ENCODE results near the gene GZMM. TPM values are rescaled to one million over a fixed set of nuclear protein-coding genes. Genes with fewer than 3 reads are reported as not detected.

Gene GZMM
- total RNA-seq, 1 donor from 2014 or later = not detected

DNA sequence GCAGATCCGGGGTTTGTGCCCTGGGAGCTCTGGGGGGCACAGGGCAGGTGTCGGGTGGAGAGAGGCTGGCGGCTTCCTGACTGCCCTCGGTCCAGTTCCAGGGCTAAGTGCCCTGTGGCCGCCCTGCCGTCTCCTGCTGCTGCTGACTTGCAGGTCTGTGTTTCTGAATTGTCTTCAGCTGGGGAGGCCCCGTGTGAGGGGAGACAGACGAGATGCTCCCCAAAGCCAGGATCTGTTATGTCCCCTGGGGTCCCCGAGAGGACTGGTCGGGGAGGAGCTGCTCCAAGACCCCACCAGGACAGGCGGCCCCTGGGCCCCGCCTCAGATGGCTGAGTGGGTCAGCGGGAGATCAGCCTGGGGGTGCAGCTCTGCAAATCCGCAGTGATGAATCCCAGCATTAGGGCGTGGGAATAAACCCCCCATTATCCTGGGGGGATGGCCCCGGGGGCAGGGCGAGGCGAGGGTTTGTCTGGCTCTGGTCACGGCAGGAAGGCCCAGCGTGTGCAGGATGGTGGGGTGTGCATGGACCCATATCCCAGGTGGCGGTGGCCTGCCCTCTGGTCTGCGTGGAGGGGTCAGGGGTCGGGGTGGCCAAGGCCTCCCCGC, 50.5 kb downstream of the GZMM start:
- H3K27ac Mint-ChIP-seq (ENCODE audit: unreplicated experiment) = no peak overlapping the region
- TF ChIP-seq, protein P1, sequence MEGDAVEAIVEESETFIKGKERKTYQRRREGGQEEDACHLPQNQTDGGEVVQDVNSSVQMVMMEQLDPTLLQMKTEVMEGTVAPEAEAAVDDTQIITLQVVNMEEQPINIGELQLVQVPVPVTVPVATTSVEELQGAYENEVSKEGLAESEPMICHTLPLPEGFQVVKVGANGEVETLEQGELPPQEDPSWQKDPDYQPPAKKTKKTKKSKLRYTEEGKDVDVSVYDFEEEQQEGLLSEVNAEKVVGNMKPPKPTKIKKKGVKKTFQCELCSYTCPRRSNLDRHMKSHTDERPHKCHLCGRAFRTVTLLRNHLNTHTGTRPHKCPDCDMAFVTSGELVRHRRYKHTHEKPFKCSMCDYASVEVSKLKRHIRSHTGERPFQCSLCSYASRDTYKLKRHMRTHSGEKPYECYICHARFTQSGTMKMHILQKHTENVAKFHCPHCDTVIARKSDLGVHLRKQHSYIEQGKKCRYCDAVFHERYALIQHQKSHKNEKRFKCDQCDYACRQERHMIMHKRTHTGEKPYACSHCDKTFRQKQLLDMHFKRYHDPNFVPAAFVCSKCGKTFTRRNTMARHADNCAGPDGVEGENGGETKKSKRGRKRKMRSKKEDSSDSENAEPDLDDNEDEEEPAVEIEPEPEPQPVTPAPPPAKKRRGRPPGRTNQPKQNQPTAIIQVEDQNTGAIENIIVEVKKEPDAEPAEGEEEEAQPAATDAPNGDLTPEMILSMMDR (IDR thresholded peaks at IDR 0.05; ENCODE audit: unreplicated experiment) = no peak
- no peaks in the 10 kb centered on the region for H3K4me1 Mint-ChIP-seq (ENCODE audit: unreplicated experiment)
- no peaks in the 10 kb centered on the region for H3K36me3 Mint-ChIP-seq (ENCODE audit: low read depth, unreplicated experiment)
- no peak for DNase-seq (ENCODE audit: low spot score)
- H3K4me3 Mint-ChIP-seq (ENCODE audit: unreplicated experiment) = no peak overlapping the region
- peaks cover 11% of the 10 kb centered on the region for H3K27me3 Mint-ChIP-seq (ENCODE audit: unreplicated experiment)
- H3K9me3 Mint-ChIP-seq (ENCODE audit: unreplicated experiment) = no peaks in the 10 kb centered on the region

DNA sequence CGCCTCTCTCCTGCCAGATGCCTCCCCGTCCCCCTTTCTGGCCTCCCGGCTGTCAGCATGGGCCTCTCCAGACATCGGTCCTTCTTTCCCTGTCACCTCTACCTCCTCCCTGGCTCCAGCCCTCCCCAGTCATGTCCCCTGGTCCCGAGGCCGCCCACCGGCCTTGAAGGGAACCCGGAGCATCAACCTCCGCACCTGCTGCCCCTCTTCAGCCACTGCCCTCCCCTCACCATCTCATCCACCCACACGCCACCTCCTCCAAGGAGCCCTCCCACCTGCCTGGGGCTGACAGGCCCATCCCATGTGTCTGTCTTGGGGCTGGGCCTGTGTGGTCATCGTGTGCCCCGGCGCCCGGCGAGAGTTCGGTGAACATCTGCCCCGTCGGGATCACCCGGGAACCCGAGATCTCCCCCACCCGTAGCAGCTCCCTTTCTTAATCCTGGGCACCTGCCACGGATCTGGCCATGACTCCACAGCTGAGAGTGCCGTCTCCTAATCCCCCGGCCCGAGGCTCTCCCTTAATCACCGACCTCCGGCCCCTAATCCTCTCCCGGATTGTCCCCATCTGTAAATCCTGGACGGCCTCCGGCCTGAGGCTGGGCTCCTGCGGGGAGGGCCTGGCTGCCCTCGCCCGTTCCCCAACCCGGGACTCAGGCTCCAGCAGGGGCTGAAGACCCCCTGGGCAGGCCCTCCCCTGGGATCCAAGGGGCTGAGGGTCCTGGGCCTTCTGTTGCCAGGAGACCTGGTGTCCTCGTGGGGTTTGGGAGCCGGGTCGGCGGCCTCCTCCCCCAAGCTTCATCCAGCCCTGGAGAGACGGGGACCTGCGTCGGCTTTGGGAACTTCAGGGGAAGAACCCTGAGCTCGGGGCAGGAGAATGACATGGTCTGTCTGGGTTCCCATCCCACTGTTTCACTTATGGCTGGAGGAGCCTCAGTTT, 51.7 kb downstream of the GZMM start:
- H3K36me3 Mint-ChIP-seq (ENCODE audit: low read depth, unreplicated experiment) = no peaks in the 10 kb centered on the region
- no peak for DNase-seq (ENCODE audit: low spot score)
- no peaks in the 10 kb centered on the region for H3K4me1 Mint-ChIP-seq (ENCODE audit: unreplicated experiment)
- peaks cover 12% of the 10 kb centered on the region for H3K27me3 Mint-ChIP-seq (ENCODE audit: unreplicated experiment)
- no peak overlapping the region for H3K27ac Mint-ChIP-seq (ENCODE audit: unreplicated experiment)
- H3K4me3 Mint-ChIP-seq (ENCODE audit: unreplicated experiment) = no peak overlapping the region
- TF ChIP-seq, protein P1 (IDR thresholded peaks at IDR 0.05; ENCODE audit: unreplicated experiment) = no peak
- no peaks in the 10 kb centered on the region for H3K9me3 Mint-ChIP-seq (ENCODE audit: unreplicated experiment)

DNA sequence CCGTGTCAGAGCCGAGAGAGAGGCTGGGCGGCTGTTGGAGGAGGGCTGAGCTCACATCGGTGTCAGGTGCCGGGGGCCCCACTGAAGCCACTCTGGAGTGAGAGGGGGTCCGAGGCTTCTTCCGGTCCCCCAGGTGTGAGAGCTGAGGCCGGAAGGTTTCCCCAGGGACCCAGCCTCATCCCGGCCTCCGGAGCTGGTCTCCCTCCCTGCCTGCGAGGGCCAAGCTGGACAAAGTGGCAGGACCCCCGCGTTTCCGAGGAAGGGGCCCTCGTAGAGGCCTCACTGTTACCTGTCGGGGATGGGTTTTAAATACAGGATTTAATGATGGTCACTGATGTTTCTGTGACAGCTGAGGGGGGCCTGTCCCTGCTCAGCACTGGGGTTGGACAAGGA, 52.4 kb downstream of the GZMM start:
- Mint-ChIP-seq H3K9me3 (ENCODE audit: unreplicated experiment) (peaks cover under 1% of the 10 kb centered on the region), H3K27me3 (ENCODE audit: unreplicated experiment) (peaks cover 9% of the 10 kb centered on the region), H3K27ac (ENCODE audit: unreplicated experiment) (no peak overlapping the region), H3K4me1 (ENCODE audit: unreplicated experiment) (no peaks in the 10 kb centered on the region), H3K4me3 (ENCODE audit: unreplicated experiment) (no peak overlapping the region), H3K36me3 (ENCODE audit: low read depth, unreplicated experiment) (no peaks in the 10 kb centered on the region)
- TF ChIP-seq, protein P1 (IDR thresholded peaks at IDR 0.05; ENCODE audit: unreplicated experiment) = no peak
- no peak for DNase-seq (ENCODE audit: low spot score)

DNA sequence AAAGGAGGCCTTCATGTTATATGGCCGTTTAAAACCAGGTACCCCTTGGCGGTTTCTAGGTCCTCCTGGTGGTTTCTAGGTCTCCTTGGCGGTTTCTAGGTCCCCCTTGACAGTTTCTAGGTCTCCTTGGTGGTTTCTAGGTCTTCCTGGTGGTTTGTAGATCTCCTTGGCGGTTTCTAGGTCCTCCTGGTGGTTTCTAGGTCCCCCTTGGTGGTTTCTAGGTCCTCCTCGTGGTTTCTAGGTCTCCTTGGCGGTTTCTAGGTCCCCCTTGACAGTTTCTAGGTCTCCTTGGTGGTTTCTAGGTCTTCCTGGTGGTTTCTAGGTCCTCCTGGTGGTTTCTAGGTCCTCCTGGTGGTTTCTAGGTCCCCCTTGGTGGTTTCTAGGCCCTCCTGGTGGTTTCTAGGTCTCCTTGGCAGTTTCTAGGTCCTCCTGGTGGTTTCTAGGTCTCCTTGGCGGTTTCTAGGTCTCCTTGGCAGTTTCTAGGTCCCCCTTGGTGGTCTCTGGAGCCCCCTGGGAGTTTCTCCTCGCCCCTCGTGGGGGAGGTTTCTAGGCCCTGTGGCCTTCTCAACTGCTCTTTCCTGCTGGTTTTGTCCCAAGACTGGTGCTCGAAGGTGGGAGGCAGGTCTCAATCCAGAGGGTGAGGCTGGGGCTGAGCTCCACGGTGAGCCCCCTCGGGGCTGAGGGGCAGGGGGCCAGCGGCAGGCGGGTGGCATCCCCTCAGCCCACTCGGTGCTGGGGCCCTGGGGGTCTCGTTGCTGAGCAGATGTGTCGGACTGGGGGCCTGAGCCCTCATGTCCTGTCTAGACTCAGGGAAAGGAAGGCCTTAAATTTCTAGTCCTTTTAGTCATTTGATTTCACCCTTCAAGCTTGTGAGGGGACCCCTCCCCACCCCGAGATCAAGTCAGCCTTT, 53.8 kb downstream of the GZMM start:
- peaks cover 10% of the 10 kb centered on the region for H3K9me3 Mint-ChIP-seq (ENCODE audit: unreplicated experiment)
- DNase-seq (ENCODE audit: low spot score) = no peak
- H3K4me1 Mint-ChIP-seq (ENCODE audit: unreplicated experiment) = no peaks in the 10 kb centered on the region
- no peak overlapping the region for H3K27ac Mint-ChIP-seq (ENCODE audit: unreplicated experiment)
- H3K4me3 Mint-ChIP-seq (ENCODE audit: unreplicated experiment) = no peak overlapping the region
- H3K36me3 Mint-ChIP-seq (ENCODE audit: low read depth, unreplicated experiment) = peaks cover 3% of the 10 kb centered on the region
- TF ChIP-seq, protein P1 (IDR thresholded peaks at IDR 0.05; ENCODE audit: unreplicated experiment) = no peak
- H3K27me3 Mint-ChIP-seq (ENCODE audit: unreplicated experiment) = peaks cover 9% of the 10 kb centered on the region

Other genes starting within 250 kb of the GZMM start
- 44.1 TPM for gene MIER2, start 199.3 kb upstream of the GZMM start, total RNA-seq (ENCODE audit: unreplicated experiment)
- gene C2CD4C, start 134.9 kb upstream of the GZMM start, total RNA-seq (ENCODE audit: unreplicated experiment) = 1.2 TPM
- gene SHC2, start 83.0 kb upstream of the GZMM start, total RNA-seq (ENCODE audit: unreplicated experiment) = 46.9 TPM
- gene MADCAM1, start 47.6 kb upstream of the GZMM start, total RNA-seq (ENCODE audit: unreplicated experiment) = 6.5 TPM
- gene TPGS1, start 36.6 kb upstream of the GZMM start, total RNA-seq (ENCODE audit: unreplicated experiment) = 18.0 TPM
- 126 TPM for gene CDC34, start 12.3 kb upstream of the GZMM start, total RNA-seq (ENCODE audit: unreplicated experiment)
- gene BSG, start 28.5 kb downstream of the GZMM start, total RNA-seq (ENCODE audit: unreplicated experiment) = 353 TPM
- 0.28 TPM for gene HCN2, start 45.8 kb downstream of the GZMM start, total RNA-seq (ENCODE audit: unreplicated experiment)
- 53.6 TPM for gene POLRMT, start 89.5 kb downstream of the GZMM start, total RNA-seq (ENCODE audit: unreplicated experiment)
- gene FGF22, start 95.8 kb downstream of the GZMM start, total RNA-seq (ENCODE audit: unreplicated experiment) = not detected
- 41.7 TPM for gene RNF126, start 119.2 kb downstream of the GZMM start, total RNA-seq (ENCODE audit: unreplicated experiment)
- gene FSTL3, start 132.3 kb downstream of the GZMM start, total RNA-seq (ENCODE audit: unreplicated experiment) = 6.5 TPM
- not detected for gene PRSS57, start 151.4 kb downstream of the GZMM start, total RNA-seq (ENCODE audit: unreplicated experiment)
- 42.0 TPM for gene PALM, start 164.9 kb downstream of the GZMM start, total RNA-seq (ENCODE audit: unreplicated experiment)
- not detected for gene MISP, start 207.1 kb downstream of the GZMM start, total RNA-seq (ENCODE audit: unreplicated experiment)

All from endothelial cell (in vitro differentiated cells).